A549 (cell line): ENCODE measurements around the gene PPP1R3C. TPM values are rescaled to one million over a fixed set of nuclear protein-coding genes. Genes with fewer than 3 reads are reported as not detected.

Experiments
- ATAC-seq, 2 experiments: fragments of 200-7000 bp in 1 of 2; fragments of >200 bp in 1 of 2; cut with Nextera tagmentation in 1 of 2; cut with Tn5 transposase in 1 of 2; 3 replicates each; pipeline versions ENCODE4 v1.8.0 to v1.9.1; 2018 to 2020; ENCODE audit warnings: mild to moderate bottlenecking in 1 of 2, moderate library complexity in 1 of 2
- CTCF ChIA-PET: fragments of 300-600 bp; sonication (Branson Sonifier 250); formaldehyde crosslinking; extraction: SDS; loops from one replicate; lab custom pipeline; 2021; ENCODE audit warnings: antibody characterized with exemption, inconsistent platforms; lab: Yijun Ruan, JAX
- POLR2A ChIA-PET: fragments of 350-600 bp; formaldehyde crosslinking; extraction: SDS; loops from one replicate; lab custom pipeline; 2021; ENCODE audit warnings: antibody characterized with exemption, inconsistent platforms; lab: Yijun Ruan, JAX
- DNase-seq, 2 experiments: peaks; one replicate each; pipeline versions ENCODE4 v3.0.0 to v3.0.0-alpha.2; 2011 to 2016; ENCODE audit warnings: low read depth in 1 of 2, low spot score in 1 of 2
- FAIRE-seq: peaks from 2 replicates; lab custom pipeline; 2011; peaks lifted over from hg19 to GRCh38; lab: Jason Lieb, UNC
- H3K27ac ChIP-seq, 2 experiments: fragments of >200 bp; sonication (Bioruptor Twin); formaldehyde crosslinking; 3 replicates each; pipeline ENCODE4 v1.5.1; 2016 to 2017
- H3K4me1 ChIP-seq: fragments of >200 bp; sonication (Bioruptor Twin); formaldehyde crosslinking; 3 replicates; pipeline ENCODE4 v1.6.1; 2016
- H3K4me2 ChIP-seq: fragments of >200 bp; sonication (Bioruptor Twin); formaldehyde crosslinking; 3 replicates; pipeline ENCODE4 v1.6.1; 2016
- H3K4me3 ChIP-seq: fragments of >200 bp; sonication (Bioruptor Twin); formaldehyde crosslinking; 3 replicates; pipeline ENCODE4 v1.5.1; 2016
- H3K9me3 ChIP-seq: fragments of >200 bp; sonication (Bioruptor Twin); formaldehyde crosslinking; 3 replicates; pipeline ENCODE4 v1.6.1; 2016
- BHLHE40 ChIP-seq: IDR thresholded peaks from 2 replicates; pipeline ENCODE4 v1.6.1; 2012; ENCODE audit warnings: low read depth, low read length, inconsistent platforms
- CEBPB ChIP-seq, 2 experiments: fragments of >200 bp in 1 of 2; sonication (Bioruptor Twin) in 1 of 2; formaldehyde crosslinking in 1 of 2; IDR thresholded peaks; 2 replicates each; pipeline ENCODE4 v1.6.1; 2012 to 2016
- CHD4 ChIP-seq: fragments of 200-600 bp; sonication (generic); IDR thresholded peaks from 2 replicates; pipeline ENCODE4 v1.6.1; 2016; ENCODE audit warnings: antibody characterized with exemption, mild to moderate bottlenecking, borderline replicate concordance
- GATA3 ChIP-seq: IDR thresholded peaks from 2 replicates; pipeline ENCODE4 v1.6.1; 2012; ENCODE audit warnings: borderline replicate concordance
- HEYL ChIP-seq: fragments of 250-450 bp; sonication (Bioruptor Pico); IDR thresholded peaks from 2 replicates; pipeline ENCODE4 v1.8.0; 2021; ENCODE audit warnings: mild to moderate bottlenecking, moderate library complexity
- HOXB5 ChIP-seq: fragments of 250-450 bp; sonication (Bioruptor Pico); IDR thresholded peaks from 2 replicates; pipeline ENCODE4 v1.5.0; 2020; ENCODE audit warnings: mild to moderate bottlenecking, moderate library complexity
- JUN ChIP-seq, 2 experiments: fragments of >200 bp; sonication (Bioruptor Twin); formaldehyde crosslinking; IDR thresholded peaks; 2 replicates in 1 of 2; 3 replicates in 1 of 2; pipeline ENCODE4 v1.6.1; 2016 to 2017
- JUNB ChIP-seq: fragments of >200 bp; sonication (Bioruptor Twin); formaldehyde crosslinking; IDR thresholded peaks from 2 replicates; pipeline ENCODE4 v1.6.1; 2016
- NFE2L2 ChIP-seq: fragments of 150-350 bp; conservative IDR thresholded peaks from 2 replicates; pipeline ENCODE4 v1.6.1; 2014; ENCODE audit warnings: low read length
- POLR2A ChIP-seq: IDR thresholded peaks from 2 replicates; pipeline ENCODE4 v1.6.1; 2012; ENCODE audit warnings: mild to moderate bottlenecking, low read length
- RAD21 ChIP-seq, 2 experiments: fragments of >200 bp in 1 of 2; sonication (Bioruptor Twin) in 1 of 2; formaldehyde crosslinking in 1 of 2; IDR thresholded peaks in 1 of 2; conservative IDR thresholded peaks in 1 of 2; 2 replicates in 1 of 2; 3 replicates in 1 of 2; pipeline ENCODE4 v1.6.1; 2012 to 2018; ENCODE audit warnings: inconsistent platforms in 1 of 2
- RCOR1 ChIP-seq: fragments of 150-350 bp; IDR thresholded peaks from 2 replicates; pipeline ENCODE4 v1.6.1; 2014; ENCODE audit warnings: antibody characterized with exemption, low read length, low read depth
- RFX5 ChIP-seq: fragments of 450-650 bp; IDR thresholded peaks from 2 replicates; pipeline ENCODE4 v1.7.1; 2014; ENCODE audit warnings: antibody characterized with exemption, mild to moderate bottlenecking, moderate library complexity
- WGBS: methylation state at CpG from one replicate; pipeline ENCODE4 v1.1.6; 2017; ENCODE audit errors: missing lambda C conversion rate; 5-methylcytosine and 5-hydroxymethylcytosine counted together
- polyA plus RNA-seq, 4 experiments: library from polyadenylated mRNA; depleted of rRNA in 3 of 4; stranded (reverse); fragments of >200 nt; fragmentation: RNase III in 1 of 4; extraction: RNeasy Plus Mini Kit Qiagen cat#74134 plus additional on column Dnase treatment in 1 of 4; gene quantifications; 2 replicates in 3 of 4; 3 replicates in 1 of 4; pipeline ENCODE4 v1.2.3, GENCODE V29; 2011 to 2017
- TF ChIP-seq, protein P1 (sequence below): fragments of 250-450 bp; sonication (Bioruptor Pico); IDR thresholded peaks from 2 replicates; pipeline ENCODE4 v1.5.0; 2021; ENCODE audit warnings: mild to moderate bottlenecking, moderate library complexity, borderline replicate concordance
- TF ChIP-seq, protein P2 (sequence below): fragments of 450-650 bp; IDR thresholded peaks from 2 replicates; pipeline ENCODE4 v1.6.1; 2014; ENCODE audit warnings: antibody characterized with exemption

PPP1R3C gene
- polyA plus RNA-seq, 2 of the 4 experiments (the other 2 are of a cell fraction), result 10.5 to 20.0 TPM

DNA sequence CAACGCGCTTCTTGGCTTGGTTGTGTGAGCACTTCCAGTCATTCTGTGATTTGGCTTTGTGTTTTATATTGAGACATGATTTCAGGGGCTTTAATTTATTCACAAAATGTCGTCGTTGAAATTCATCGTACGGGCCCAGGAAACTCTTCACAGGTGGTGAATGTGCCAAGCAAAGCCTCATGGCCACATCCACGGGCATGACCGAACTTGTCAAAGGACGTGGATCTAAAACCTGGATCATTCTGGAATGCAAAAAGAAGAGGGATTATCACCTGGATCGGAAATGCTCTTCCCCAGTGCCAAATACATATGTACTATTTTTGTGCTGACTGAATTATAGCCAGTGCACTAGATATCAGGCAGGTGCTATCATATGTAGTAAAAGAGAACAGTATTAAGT is 2.2 kb downstream of the PPP1R3C start:
- POLR2A ChIA-PET, result no interaction called here
- no peak overlapping the region for H3K27ac ChIP-seq
- 96% methylated on average over 10 of the region's 10 CpGs for WGBS
- H3K4me1 ChIP-seq, result peaks cover 31% of the 10 kb centered on the region; the same call in 2 of the 3 replicates
- no peaks in the 10 kb centered on the region for H3K9me3 ChIP-seq
- FAIRE-seq, result no peak
- ATAC-seq, result no peak
- H3K4me3 ChIP-seq, result no peak overlapping the region
- TF ChIP-seq GATA3, result no peak
- no peak for DNase-seq
- H3K4me2 ChIP-seq, result peak overlapping the region; percentile 96
- CTCF ChIA-PET, result no interaction called here

DNA sequence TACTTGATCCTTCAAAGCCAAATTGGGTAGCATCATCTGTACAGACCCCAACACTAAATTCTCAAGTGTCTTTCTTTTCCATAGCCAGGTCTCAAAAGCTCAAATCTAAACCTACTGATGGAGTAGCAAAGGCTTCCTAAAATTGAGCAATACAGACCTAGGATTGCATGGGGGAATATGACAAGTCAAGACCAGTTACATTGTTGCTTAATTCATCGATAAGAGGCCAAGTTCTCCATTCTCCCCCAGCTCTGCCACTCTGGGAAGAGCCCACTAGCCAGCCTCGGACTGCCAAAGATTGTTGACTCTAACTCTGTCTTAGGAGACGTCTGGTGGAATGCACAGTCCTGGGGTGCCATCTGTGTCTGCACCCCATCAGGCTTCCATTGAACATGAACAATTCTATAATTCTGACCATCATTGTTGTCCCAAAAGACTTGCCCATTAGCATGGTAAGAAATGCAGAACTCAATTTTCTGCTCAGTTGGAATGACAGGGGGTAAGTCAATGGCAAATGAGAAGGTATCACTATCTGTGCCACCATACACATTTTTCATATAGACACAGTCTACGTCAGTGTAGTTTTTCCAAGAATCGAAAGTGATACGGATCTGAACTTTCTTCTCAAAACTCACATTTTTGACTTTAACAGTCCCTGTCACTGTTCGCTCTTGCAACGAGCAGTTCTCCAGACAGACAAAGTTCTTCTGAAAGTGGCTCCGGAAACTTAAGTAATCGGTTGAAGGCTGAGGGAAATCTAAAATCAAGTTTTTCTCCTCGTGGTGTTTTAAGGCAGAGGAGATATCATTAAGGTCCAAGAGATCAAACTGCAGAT is 2.9 kb downstream of the PPP1R3C start:
- ATAC-seq (no peak), DNase-seq (no peak), FAIRE-seq (no peak)
- 0 out of 3 replicates have a peak overlapping the region, but pooled peaks have one; percentile 1 for H3K4me3 ChIP-seq
- H3K27ac ChIP-seq, result no peak overlapping the region
- no peaks in the 10 kb centered on the region for H3K9me3 ChIP-seq
- H3K4me1 ChIP-seq, result peaks cover 31% of the 10 kb centered on the region; the same call in 2 of the 3 replicates
- TF ChIP-seq, protein P1, sequence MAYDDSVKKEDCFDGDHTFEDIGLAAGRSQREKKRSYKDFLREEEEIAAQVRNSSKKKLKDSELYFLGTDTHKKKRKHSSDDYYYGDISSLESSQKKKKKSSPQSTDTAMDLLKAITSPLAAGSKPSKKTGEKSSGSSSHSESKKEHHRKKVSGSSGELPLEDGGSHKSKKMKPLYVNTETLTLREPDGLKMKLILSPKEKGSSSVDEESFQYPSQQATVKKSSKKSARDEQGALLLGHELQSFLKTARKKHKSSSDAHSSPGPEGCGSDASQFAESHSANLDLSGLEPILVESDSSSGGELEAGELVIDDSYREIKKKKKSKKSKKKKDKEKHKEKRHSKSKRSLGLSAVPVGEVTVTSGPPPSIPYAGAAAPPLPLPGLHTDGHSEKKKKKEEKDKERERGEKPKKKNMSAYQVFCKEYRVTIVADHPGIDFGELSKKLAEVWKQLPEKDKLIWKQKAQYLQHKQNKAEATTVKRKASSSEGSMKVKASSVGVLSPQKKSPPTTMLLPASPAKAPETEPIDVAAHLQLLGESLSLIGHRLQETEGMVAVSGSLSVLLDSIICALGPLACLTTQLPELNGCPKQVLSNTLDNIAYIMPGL (CRISPR knock-in tag), result no peak
- peak; percentile 43 to 49; a peak in 2 of 4 replicates for TF ChIP-seq CEBPB (IDR thresholded peaks at IDR 0.05)
- POLR2A ChIA-PET, result no interaction called here
- H3K4me2 ChIP-seq, result peak overlapping the region; percentile 29
- 94% methylated on average over 11 of the region's 11 CpGs for WGBS
- CTCF ChIA-PET, result interaction anchor here (1.3 to 3.4 kb wide), 3 partner anchors 11 to 77 kb away, joined by 3 to 14 read pairs (median 4); no protein-coding TSS in a partner anchor

DNA sequence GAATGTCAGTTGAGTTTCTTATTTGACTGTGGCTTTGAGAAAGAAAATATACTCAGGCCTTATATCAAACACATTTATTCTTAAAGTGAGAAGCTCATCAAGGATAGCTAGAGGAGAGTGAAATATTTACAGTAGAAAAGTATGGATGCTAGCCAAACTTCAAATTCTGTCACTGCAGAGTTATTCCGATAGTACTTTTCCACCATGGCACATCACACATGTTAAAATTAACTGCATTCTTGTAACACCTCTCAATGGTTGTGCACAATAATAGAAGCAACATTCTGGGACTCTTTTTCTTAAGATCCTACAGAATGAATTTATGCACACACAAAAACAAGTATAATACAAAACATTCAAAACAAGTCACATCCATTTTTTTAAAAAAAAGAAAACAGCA is 4.5 kb downstream of the PPP1R3C start:
- ChIA-PET POLR2A (no interaction called here), CTCF (interaction anchor here (1.2 to 3.4 kb wide), 5 partner anchors 12 to 330 kb away, joined by 3 to 14 read pairs (median 4); no protein-coding TSS in a partner anchor)
- Histone ChIP-seq H3K4me1 (peaks cover 23% of the 10 kb centered on the region; the same call in 2 of the 3 replicates), H3K27ac (no peak overlapping the region), H3K4me3 (no peak overlapping the region), H3K9me3 (no peaks in the 10 kb centered on the region), H3K4me2 (peak overlapping the region; percentile 29; the same call in 1 of the 3 replicates)
- no peak for DNase-seq
- 96% methylated on average over 1 of the region's 1 CpG for WGBS
- FAIRE-seq, result no peak
- TF ChIP-seq HEYL (no peak), CHD4 (no peak), NFE2L2 (no peak), JUN (IDR thresholded peaks at IDR 0.05) (no peak), RFX5 (no peak), JUNB (no peak), RCOR1 (no peak), HOXB5 (CRISPR knock-in tag) (no peak), POLR2A (no peak)
- TF ChIP-seq, protein P2, sequence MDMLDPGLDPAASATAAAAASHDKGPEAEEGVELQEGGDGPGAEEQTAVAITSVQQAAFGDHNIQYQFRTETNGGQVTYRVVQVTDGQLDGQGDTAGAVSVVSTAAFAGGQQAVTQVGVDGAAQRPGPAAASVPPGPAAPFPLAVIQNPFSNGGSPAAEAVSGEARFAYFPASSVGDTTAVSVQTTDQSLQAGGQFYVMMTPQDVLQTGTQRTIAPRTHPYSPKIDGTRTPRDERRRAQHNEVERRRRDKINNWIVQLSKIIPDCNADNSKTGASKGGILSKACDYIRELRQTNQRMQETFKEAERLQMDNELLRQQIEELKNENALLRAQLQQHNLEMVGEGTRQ, result no peak
- ATAC-seq, result no peak

DNA sequence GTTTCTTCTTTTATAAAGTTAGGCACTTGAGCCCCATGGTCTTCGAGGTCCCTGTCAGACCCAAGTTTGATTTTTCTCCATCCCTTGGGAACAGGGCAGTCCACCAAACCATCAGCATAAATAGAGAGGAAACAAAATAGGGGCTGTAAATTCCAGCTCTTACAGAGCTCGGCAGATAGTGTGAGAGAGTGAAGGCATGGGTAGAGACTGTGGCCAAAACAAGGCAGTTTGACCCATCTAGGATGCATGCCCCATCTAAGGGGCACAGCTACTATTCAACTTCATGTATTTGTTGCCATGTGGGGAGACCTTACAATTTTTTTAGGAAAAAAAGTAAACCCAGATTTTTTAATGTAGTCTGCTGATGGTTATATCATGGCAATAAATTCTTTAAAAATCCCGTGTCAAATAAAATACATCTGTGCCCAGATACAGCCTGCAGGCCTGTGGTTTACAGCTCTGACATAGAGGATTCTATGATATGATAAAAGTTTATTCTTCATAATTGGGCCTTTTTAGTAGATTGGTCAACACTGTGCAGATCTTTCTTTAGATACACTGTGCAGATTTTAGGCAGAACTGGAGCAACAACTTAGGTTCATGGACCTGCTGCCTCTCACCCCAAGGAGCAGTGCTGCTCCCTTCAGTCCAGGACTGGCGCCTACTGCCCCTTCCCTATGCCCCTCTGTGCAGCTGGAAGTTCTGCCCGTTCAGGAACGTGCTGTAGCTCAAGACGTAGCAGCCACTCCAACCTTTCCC is 5.3 kb downstream of the PPP1R3C start:
- DNase-seq (no peak), ATAC-seq (peak; percentile 39 to 61; a peak in 4 of 6 replicates), FAIRE-seq (no peak)
- no peaks in the 10 kb centered on the region for H3K9me3 ChIP-seq
- no peak overlapping the region for H3K27ac ChIP-seq
- H3K4me3 ChIP-seq, result no peak overlapping the region
- 81% methylated on average over 7 of the region's 7 CpGs for WGBS
- ChIA-PET POLR2A (no interaction called here), CTCF (interaction anchor here (1.1 to 3.4 kb wide), 7 partner anchors 8 to 329 kb away, joined by 3 to 16 read pairs (median 6); no protein-coding TSS in a partner anchor)
- H3K4me2 ChIP-seq, result no peak overlapping the region
- TF ChIP-seq RAD21 (conservative IDR thresholded peaks at IDR 0.05 in 1 of 2, IDR thresholded peaks at IDR 0.05 in 1 of 2) (peak in 1 of 2 experiments; percentile 39; a peak in 3 of 5 replicates), BHLHE40 (no peak)
- peaks cover 23% of the 10 kb centered on the region; the same call in 2 of the 3 replicates for H3K4me1 ChIP-seq
